Hematopoietic multipotent progenitor cell treated with erythropoietin and hydrocortisone succinate and interleukin-3 and kit ligand, for 8 days (in vitro differentiated cells): ENCODE measurements around the gene TGIF2.
"Not testable (repeated sequence)": the region's sequence is repeated elsewhere in the genome, so short reads cannot be mapped to it uniquely, and the experiment has no call there.

Experiments used
- DNase-seq: peaks from one replicate; pipeline ENCODE4 v3.0.0-alpha.2; 2015

Gene TGIF2

DNA sequence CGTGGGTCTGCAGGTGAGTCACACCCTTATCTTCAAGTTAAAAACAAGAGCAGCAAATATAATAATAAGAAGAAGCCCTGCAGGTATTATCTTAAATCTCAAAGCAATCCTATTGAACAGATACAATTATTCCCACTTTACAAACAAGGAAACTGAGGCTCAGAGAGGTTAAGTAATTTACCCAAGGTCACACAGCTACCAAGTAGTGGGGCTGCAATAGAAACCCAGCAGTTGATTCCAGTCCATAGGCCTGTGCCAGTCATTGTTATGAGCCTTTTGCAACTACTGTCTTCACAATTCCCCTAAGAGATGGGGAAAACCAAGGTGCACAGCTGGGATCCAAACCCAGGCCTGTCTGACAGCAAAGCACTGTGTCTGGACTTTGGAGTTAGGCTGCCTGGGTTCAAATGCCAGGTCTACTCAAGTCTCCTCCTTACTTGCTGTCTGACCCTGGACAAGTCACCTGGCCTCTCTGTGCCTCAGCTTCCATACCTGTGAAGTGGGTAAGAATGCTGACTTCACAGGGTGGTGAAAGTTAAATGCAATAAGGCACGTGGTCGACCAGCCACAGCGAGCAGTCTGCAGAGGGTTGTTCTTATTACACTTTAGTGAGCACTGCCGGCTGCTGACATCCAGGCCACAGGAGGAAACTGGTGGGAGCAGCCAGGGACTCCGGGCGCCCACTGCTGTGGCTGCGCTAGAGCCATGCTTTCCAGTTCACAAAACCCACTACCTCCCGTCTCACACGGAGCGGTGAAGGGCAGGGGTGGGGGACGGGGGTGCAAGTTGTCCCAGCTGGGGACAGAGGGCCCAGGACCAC, 26.0 kb upstream of the TGIF2 start:
- no peak for DNase-seq

DNA sequence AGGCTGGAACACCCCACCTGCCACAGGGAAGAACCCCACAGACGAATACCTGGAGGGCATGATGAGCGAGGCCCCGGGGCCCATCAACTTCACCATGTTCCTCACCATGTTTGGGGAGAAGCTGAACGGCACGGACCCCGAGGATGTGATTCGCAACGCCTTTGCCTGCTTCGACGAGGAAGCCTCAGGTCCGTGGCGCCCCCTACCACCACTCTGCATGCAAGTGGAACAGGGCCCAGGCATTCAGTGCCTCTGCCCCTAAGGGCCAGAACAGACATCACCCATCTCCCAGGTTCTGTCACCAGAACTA, 25.4 kb upstream of the TGIF2 start:
- no peak for DNase-seq

DNA sequence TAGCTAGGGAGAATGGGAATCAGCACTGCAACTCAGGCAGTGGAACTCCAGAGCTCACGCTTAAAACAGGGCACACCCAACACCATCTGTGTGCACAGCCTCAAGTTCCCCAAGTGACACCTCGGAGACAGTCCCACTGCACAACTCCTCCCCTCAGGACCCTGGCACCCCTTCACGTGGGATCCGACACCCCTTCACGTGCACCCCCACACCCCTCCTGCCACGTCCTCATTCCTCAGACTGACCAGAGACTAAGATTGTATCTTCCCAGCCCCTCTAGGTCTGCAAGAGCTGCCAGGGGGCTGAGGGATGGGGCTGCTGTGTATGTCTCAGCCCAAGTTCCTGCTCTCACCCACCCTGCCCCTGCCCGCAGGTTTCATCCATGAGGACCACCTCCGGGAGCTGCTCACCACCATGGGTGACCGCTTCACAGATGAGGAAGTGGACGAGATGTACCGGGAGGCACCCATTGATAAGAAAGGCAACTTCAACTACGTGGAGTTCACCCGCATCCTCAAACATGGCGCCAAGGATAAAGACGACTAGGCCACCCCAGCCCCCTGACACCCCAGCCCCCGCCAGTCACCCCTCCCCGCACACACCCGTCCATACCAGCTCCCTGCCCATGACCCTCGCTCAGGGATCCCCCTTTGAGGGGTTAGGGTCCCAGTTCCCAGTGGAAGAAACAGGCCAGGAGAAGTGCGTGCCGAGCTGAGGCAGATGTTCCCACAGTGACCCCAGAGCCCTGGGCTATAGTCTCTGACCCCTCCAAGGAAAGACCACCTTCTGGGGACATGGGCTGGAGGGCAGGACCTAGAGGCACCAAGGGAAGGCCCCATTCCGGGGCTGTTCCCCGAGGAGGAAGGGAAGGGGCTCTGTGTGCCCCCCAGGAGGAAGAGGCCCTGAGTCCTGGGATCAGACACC, 24.4 kb upstream of the TGIF2 start:
- DNase-seq = no peak

DNA sequence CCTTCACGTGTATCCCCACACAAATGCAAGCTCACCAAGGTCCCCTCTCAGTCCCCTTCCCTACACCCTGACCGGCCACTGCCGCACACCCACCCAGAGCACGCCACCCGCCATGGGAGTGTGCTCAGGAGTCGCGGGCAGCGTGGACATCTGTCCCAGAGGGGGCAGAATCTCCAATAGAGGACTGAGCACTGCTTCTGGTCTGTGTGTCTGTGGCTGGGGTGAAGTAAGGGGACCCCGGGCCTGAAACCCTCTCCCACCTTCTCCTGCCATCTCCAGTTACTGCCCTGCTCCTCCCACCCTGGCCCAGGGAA, 23.8 kb upstream of the TGIF2 start:
- DNase-seq = no peak

DNA sequence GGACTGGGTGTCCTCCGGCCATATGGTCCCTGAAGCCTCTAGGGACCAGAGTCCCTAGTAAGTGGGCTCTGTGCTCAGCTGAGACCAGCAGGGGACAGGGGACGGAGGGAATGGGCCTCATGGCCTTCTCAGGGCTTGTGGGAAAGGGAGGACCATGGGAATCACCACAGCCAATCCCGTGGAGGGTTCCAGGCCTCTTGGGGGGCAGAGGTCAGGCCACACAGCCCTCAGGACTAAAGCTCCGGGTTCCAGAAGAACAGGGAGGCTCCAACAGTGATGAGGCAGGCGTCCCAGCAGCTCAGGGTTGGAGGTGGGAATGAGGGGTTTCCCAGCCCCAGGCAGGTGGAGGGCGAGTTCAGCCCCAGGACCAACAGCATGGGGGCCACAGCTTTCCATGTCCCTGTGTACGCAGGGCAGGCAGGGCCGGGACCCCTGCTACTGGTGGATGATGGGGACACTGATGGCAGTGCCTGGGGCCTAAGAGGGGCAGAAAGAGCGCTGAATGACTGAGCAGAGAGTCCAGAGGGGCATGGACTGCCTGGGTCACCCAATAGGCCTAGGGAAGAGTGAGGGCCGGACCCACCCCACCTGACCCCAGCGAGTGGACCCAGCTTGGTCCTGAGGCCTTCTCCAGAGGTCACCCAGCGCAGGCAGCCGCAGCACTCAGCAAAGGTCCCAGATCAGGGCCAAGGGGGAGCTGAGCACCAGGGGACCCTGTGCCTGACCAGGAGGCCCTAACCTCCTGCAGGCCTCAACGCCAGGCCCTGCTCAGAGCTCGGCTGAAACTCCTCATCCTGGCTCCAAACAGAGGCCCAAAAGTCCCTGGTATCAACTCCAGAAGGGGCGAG, 23.2 kb upstream of the TGIF2 start:
- DNase-seq = no peak

DNA sequence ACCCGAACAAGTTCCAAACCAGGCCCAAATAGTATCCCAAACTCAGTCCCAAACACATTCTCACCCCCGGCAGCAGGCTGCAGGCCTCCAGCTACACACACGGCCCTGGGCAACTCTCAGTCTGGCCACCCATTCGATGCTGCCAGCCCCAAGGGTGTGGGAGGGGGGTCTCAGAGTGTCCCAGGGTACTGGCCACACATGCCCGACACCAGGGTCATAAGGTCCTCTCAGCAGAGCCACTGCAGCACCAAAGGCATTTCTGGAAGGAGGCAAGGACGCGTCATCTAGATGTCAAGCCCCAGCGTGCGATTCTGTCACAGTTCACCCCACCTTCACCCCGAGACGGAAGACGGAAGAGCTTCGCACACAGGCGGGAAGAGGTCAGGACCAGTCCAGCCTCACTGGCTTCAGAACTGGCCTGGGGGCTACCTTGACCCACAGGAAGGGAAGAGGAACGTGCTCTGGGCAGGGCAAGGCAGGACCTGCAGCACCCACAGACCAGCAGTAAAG, 22.6 kb upstream of the TGIF2 start:
- DNase-seq = no peak

DNA sequence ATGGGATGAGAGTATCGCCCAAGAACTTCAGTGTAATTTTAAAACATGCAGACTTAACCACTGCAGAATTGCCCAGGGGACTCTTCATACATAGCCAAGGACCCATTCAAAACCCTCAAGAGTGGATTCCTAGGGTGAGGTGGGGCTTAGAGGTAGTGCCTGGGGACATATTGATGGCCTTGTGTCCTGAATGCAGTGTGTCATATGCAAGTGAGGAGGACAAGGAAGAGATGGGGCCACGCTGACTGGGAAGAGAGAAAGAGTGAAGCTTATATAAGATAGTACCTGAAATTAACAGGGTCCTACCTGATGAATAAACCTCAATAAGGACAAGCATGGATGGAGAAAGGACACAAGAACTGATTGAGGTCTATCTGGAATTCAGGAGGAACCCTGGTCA, 18.1 kb upstream of the TGIF2 start:
- DNase-seq = no peak

DNA sequence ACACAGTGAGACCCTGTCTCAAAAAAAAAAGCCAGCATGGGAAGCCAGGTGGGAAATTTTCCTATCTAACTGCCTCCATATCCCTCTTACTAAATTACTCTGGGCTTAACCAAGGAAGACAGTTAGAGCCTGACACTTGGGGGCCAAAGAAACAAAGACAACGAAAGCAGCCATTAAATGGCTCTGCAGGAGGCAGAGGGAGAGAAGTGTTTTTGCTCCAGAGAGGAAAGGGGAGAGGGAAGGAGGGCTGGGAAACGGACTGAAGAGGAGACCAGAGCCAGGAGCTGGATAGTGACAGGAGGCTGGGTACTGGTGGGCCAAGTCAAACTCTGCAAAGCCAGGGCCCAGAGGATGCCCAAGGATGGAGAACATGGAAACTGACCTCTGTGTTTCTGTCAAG, 10.7 kb upstream of the TGIF2 start:
- no peak for DNase-seq

DNA sequence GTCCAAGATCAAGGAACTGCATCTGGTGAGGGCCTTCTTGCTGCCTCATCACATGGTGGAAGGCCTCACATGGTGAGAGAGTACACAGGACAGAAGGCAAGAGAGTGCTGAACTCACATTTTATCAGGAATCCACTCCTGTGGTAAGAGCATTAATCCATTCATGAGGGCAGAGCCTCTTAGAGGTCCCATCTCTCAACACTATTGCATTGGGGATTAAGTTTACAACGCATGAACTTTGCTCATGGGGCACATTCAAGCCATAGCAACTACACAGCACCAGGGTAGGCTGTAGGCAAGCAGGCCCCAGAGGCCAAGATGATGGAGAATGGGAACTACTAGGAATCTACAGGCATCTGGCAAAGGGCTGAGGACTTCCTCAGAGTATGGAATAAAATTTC, 10.0 kb upstream of the TGIF2 start:
- DNase-seq = no peak

DNA sequence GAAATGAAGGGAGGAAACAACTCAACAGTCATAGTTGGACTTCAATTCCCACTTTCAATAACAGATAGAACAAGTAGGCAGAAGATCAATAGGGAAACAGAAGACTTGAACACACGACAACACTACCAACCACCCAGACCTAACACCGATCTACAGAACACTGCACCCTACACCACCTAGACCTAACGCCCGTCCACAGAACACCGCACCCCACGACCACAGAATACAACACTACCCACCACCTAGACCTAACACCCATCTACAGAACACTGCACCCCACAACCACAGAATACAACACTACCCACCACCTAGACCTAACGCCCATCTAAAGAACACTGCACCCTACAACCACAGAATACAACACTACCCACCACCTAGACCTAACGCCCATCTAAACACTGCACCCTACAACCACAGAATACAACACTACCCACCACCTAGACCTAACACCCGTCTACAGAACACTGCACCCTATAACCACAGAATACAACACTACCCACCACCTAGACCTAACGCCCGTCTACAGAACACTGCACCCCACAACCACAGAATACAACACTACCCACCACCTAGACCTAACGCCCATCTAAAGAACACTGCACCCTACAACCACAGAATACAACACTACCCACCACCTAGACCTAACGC, 9.2 kb upstream of the TGIF2 start:
- not testable (repeated sequence) for DNase-seq

DNA sequence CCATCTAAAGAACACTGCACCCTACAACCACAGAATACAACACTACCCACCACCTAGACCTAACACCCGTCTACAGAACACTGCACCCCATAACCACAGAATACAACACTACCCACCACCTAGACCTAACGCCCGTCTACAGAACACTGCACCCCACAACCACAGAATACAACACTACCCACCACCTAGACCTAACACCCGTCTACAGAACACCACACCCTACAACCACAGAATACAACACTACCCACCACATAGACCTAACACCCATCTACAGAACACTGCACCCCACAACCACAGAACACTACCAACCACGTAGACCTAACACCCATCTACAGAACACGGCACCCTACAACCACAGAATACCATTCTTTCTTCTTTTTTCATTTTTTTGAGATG, 8.7 kb upstream of the TGIF2 start:
- DNase-seq = not testable (repeated sequence)

DNA sequence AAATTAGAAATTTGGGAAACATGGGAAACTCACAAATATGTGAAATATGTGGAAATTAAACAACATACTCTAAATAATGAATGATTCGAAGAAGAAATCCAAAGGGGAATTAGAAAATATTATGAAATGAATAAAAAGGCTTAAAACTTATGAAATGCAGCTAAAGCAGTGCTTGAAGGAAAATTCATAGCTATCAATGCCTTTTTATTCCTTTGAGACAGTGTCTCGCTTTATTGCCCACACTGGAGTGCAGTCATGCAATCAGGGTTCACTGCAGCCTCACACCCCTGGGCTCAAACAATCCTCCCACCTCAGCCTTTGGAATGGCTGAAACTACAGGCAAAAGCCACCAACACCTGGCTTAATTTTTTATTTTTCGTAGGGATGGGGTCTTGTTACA, 7.9 kb upstream of the TGIF2 start:
- no peak for DNase-seq

DNA sequence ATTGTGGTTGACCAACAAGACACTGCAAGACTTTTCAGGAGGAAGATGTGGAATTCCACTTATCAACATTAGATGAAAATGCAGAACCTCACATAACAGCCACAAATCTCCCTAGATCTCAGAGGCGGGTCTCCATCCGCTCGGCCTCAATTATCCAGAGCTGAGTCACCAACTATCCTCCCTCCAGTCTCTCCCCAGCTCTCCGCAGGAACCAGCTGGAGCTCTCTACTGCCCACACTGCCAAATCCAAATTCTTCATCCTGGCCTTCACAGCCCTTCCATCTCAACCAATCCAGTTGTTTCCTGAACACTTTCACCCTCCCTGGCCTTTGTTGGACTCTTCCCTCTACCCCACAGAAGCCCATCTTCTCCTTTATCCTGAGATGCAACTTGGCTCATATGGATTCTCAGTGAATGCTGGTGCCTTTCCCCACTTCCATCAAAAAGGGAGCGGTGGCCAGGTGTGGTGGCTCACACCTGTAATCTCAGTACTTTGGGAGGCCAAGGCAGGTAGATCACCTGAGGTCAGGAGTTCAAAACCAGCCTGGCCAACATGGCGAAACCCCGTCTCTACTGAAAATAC, 3.5 kb upstream of the TGIF2 start:
- no peak for DNase-seq

DNA sequence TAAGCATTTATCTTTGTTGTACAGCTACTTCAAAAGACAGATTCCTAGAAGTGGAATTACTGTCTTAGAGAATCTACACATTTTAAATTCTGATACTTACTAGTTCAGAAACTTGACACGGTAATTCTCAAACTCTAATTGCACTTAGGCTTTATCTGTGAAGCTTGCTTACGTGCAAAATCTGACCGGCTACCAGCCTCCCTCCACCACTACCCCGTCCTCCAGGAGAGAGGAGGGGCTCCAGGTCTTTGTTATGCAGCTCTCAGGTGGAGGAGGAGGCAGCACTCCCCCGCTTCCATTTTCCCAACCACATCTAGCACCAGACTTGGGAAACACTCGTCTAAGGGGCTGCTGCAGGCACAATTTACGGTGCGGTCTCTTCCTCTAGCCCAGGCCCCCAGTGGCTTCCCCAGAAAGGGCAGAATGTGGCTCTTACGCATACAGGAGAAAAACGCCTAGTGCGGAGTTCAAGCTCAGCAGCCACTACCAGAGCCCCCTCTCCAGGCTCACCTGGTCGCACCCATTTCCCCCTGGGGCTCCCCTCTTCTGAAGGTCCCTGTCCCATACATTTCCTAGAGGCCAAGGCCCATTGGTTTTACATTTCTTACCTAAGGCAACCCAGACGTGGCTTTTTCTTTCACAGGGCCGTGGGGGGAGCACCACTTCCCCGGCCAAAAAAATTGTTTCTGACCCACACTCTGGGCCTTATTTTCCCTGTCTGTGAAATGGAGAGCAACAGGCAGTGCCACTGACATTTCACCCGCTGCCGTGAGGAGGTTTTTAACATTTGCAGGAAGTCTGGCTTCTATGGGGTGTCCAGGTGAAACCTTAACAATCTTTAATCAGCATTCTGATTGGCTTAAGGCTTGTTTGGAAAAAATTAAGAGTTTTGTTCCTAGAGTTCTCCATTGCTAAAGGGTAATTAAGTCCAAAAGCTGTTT, 1.6 kb upstream of the TGIF2 start:
- peak; percentile 19 for DNase-seq

DNA sequence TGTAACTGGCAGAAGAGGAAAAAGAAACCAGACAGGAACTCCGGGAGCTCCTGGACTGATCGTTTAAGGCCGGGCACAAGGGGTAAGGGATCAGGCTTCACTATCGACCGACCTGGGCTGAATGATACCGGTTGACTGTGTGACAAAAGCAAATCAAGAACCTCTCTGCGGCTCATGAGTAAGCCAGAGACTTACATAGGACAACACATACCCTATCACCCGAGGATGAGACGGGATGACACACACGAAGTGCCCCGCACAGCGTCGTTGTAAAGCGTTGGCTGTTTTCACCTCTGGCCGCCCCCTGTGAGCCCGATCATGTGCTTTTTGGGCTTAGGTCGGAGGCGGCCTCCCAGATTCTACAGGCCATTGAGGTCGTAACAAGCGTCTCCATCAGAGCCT, 695 bp upstream of the TGIF2 start:
- DNase-seq = peak; percentile 61

DNA sequence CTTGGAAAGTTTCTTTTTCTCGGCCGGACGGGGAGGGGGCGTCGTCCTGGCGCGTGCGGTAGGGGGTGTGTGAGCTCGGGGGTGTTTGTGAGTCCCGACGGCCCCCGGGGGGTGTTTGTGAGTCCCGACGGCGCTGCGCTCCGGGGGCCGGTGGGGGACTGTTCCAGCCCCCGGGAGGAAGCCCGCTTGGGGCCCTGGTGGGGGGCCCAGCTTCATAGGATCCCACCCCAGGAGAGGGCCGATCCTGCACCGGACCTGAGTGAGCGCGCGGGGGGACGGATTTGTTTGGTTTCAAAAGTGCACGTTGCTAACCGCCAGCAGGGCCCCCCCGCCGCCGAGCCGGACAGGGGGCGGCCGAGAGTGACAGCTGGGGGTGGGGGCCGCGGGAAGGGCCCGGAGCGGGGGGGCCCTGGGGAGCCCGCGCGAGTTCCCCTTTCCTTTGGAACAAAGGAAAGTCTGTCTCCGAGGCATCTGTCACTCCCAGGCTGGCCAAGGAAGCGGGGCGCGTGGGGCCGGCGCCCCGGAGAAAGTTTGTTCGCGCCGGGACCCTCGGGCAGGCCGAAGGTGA, 485 bp downstream of the TGIF2 start:
- DNase-seq = peak; percentile 5

DNA sequence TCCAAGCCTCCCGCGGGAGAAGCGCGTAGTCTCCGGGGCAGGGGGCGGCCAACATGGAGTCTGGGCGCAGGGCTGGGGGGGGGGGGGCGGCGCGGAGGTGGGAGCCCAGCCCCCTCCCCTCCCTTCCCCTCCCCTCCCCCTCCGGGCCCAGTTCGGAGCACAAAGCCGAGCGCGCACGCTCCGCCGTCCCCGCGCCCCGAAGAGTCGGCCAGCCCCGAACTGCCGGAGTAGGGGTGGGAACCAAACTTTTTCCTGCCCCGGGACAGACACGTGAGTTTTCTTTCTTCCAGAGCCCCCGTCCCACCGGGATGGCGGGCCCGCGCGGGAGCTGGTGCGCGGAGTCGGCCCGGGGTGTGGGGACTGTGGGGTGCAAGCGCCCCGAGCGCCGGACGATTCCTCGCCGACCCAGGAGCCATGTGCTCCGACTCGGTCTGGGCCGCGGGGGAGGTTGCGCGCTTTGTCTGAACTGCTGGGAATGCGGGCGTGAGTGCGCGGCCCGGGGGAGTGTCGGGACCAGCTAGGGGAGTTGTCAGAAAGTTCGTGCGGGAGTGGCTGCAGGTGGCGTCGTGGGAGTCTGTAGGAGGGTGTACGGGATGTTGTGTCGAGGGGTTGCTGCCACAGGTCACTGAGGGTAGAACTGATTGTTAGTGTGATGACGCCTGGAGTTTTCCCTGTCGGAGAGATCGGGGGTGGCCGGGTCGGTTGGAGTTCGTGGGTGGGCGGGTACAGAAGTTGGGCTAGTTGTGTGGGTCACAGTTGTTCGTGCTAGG, 1.2 kb downstream of the TGIF2 start:
- DNase-seq = peak; percentile 35

DNA sequence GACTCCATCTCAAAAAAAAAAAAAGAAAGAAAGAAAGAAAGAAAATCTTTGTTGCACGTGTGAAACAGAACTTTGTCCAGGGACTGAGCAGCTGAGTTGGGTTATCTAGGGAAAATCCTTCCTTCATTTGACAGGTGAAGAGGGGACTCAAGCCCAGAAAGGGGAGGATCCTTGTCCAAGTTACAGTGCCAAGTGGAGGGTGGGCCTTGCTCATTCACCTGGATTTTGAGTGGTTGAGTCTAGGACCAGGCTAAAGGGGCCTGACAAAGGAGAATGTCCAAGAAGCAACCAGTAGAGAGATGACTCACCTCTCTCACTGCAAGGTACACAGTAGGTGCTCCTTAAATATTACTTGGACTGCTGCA, 2.7 kb downstream of the TGIF2 start:
- DNase-seq = no peak

DNA sequence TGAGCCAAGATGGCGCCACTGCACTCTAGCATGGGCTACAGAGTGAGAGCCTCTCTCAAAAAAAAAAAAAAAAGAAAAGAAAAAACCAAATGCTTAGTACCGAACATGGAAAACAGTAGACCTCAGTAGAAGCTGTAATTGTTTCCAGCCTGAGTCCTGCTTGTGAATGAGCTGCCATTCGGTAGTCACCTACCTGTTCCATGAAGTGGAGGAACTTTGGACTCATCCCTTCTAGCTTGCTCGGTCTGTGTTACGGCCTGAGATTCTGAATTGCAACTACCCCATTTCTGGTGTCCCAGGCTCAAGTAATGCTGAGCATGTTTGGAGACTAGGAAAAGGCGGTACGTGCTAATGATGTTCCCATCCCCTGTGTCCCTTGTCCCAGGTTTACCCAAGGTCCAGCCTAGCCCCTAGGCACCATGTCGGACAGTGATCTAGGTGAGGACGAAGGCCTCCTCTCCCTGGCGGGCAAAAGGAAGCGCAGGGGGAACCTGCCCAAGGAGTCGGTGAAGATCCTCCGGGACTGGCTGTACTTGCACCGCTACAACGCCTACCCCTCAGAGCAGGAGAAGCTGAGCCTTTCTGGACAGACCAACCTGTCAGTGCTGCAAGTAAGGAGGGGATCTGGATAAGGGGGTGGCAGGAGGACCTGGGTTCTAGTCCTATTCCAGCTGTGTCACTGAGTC, 5.1 kb downstream of the TGIF2 start:
- no peak for DNase-seq
